ENCODE results near the gene IGF2R.

- TF ChIP-seq CTCF (IDR thresholded peaks at IDR 0.05) (no peak), POLR2A (IDR thresholded peaks at IDR 0.05) (no peak)
These were observed 67.9 kb downstream of the IGF2R start for GRCh38 chr6:160036790-160037206.
